A549 (cell line): Measurements from ENCODE around the gene FBXO31. TPM values are rescaled to one million over a fixed set of nuclear protein-coding genes. Genes with fewer than 3 reads are reported as not detected.

ENCODE experiments used
- ATAC-seq, 2 experiments: fragments of 200-7000 bp in 1 of 2; fragments of >200 bp in 1 of 2; cut with Nextera tagmentation in 1 of 2; cut with Tn5 transposase in 1 of 2; 3 replicates each; pipeline versions ENCODE4 v1.8.0 to v1.9.1; 2018 to 2020; ENCODE audit warnings: mild to moderate bottlenecking in 1 of 2, moderate library complexity in 1 of 2
- CTCF ChIA-PET: fragments of 300-600 bp; sonication (Branson Sonifier 250); formaldehyde crosslinking; extraction: SDS; loops from one replicate; lab custom pipeline; 2021; ENCODE audit warnings: antibody characterized with exemption, inconsistent platforms; lab: Yijun Ruan, JAX
- POLR2A ChIA-PET: fragments of 350-600 bp; formaldehyde crosslinking; extraction: SDS; loops from one replicate; lab custom pipeline; 2021; ENCODE audit warnings: antibody characterized with exemption, inconsistent platforms; lab: Yijun Ruan, JAX
- DNase-seq, 2 experiments: peaks; one replicate each; pipeline versions ENCODE4 v3.0.0 to v3.0.0-alpha.2; 2011 to 2016; ENCODE audit warnings: low read depth in 1 of 2, low spot score in 1 of 2
- FAIRE-seq: peaks from 2 replicates; lab custom pipeline; 2011; peaks lifted over from hg19 to GRCh38; lab: Jason Lieb, UNC
- H3K27ac ChIP-seq, 2 experiments: fragments of >200 bp; sonication (Bioruptor Twin); formaldehyde crosslinking; 3 replicates each; pipeline ENCODE4 v1.5.1; 2016 to 2017
- H3K4me1 ChIP-seq: fragments of >200 bp; sonication (Bioruptor Twin); formaldehyde crosslinking; 3 replicates; pipeline ENCODE4 v1.6.1; 2016
- H3K4me2 ChIP-seq: fragments of >200 bp; sonication (Bioruptor Twin); formaldehyde crosslinking; 3 replicates; pipeline ENCODE4 v1.6.1; 2016
- H3K4me3 ChIP-seq: fragments of >200 bp; sonication (Bioruptor Twin); formaldehyde crosslinking; 3 replicates; pipeline ENCODE4 v1.5.1; 2016
- H3K9me3 ChIP-seq: fragments of >200 bp; sonication (Bioruptor Twin); formaldehyde crosslinking; 3 replicates; pipeline ENCODE4 v1.6.1; 2016
- CHD2 ChIP-seq: fragments of 150-350 bp; IDR thresholded peaks from 2 replicates; pipeline ENCODE4 v1.6.1; 2014; ENCODE audit warnings: low read length; ENCODE audit not compliant: partially characterized antibody
- ESRRA ChIP-seq: fragments of 150-350 bp; IDR thresholded peaks from 2 replicates; pipeline ENCODE4 v1.6.1; 2014; ENCODE audit warnings: mild to moderate bottlenecking, low read length, borderline replicate concordance
- FOSB ChIP-seq: fragments of 250-450 bp; sonication (Bioruptor Pico); IDR thresholded peaks from 2 replicates; pipeline ENCODE4 v1.5.0; 2020; ENCODE audit warnings: mild to moderate bottlenecking, moderate library complexity
- FOSL2 ChIP-seq, 2 experiments: fragments of 450-650 bp in 1 of 2; fragments of >200 bp in 1 of 2; sonication (Bioruptor Twin) in 1 of 2; formaldehyde crosslinking; IDR thresholded peaks; 2 replicates each; pipeline versions ENCODE4 v1.5.0 to v1.6.1; 2016 to 2020; ENCODE audit warnings: mild to moderate bottlenecking in 1 of 2, moderate library complexity in 1 of 2
- FOXS1 ChIP-seq: fragments of 250-450 bp; sonication (Bioruptor Pico); IDR thresholded peaks from 2 replicates; pipeline ENCODE4 v1.5.0; 2020; ENCODE audit warnings: mild to moderate bottlenecking, moderate library complexity
- GATA3 ChIP-seq: IDR thresholded peaks from 2 replicates; pipeline ENCODE4 v1.6.1; 2012; ENCODE audit warnings: borderline replicate concordance
- HOXB13 ChIP-seq: fragments of 250-450 bp; sonication (Bioruptor Pico); IDR thresholded peaks from 2 replicates; pipeline ENCODE4 v1.5.0; 2020; ENCODE audit warnings: low read depth, mild to moderate bottlenecking, moderate library complexity
- JUNB ChIP-seq: fragments of >200 bp; sonication (Bioruptor Twin); formaldehyde crosslinking; IDR thresholded peaks from 2 replicates; pipeline ENCODE4 v1.6.1; 2016
- KDM1A ChIP-seq: fragments of 200-600 bp; sonication (generic); IDR thresholded peaks from 2 replicates; pipeline ENCODE4 v1.6.1; 2016; ENCODE audit warnings: low read depth, mild to moderate bottlenecking
- KDM5A ChIP-seq: fragments of 200-600 bp; sonication (generic); IDR thresholded peaks from 2 replicates; pipeline ENCODE4 v1.6.1; 2016; ENCODE audit warnings: antibody characterized with exemption, mild to moderate bottlenecking
- MAFK ChIP-seq: fragments of 450-650 bp; IDR thresholded peaks from 2 replicates; pipeline ENCODE4 v1.6.1; 2014; ENCODE audit not compliant: partially characterized antibody
- MAZ ChIP-seq: fragments of 150-350 bp; IDR thresholded peaks from 2 replicates; pipeline ENCODE4 v1.6.1; 2014; ENCODE audit warnings: antibody characterized with exemption, low read depth, low read length, borderline replicate concordance
- MYC ChIP-seq: IDR thresholded peaks from 2 replicates; pipeline ENCODE4 v1.6.1; 2012; ENCODE audit warnings: mild to moderate bottlenecking, inconsistent platforms, low read length, improper control_type of control experiment, borderline replicate concordance
- NPAS2 ChIP-seq: fragments of 250-450 bp; sonication (Bioruptor Pico); IDR thresholded peaks from 2 replicates; pipeline ENCODE4 v1.8.0; 2022; ENCODE audit warnings: mild to moderate bottlenecking, moderate library complexity, borderline replicate concordance
- PHF8 ChIP-seq: fragments of 200-600 bp; sonication (generic); IDR thresholded peaks from 2 replicates; pipeline ENCODE4 v1.6.1; 2016; ENCODE audit warnings: low read depth, mild to moderate bottlenecking, antibody characterized with exemption, moderate library complexity, borderline replicate concordance
- POLR2A ChIP-seq: IDR thresholded peaks from 2 replicates; pipeline ENCODE4 v1.6.1; 2012; ENCODE audit warnings: mild to moderate bottlenecking, low read length
- POLR2AphosphoS2 ChIP-seq: conservative IDR thresholded peaks from 2 replicates; pipeline ENCODE4 v1.6.1; 2012; ENCODE audit warnings: low read length, improper control_type of control experiment, inconsistent platforms
- RAD21 ChIP-seq, 2 experiments: fragments of >200 bp in 1 of 2; sonication (Bioruptor Twin) in 1 of 2; formaldehyde crosslinking in 1 of 2; IDR thresholded peaks in 1 of 2; conservative IDR thresholded peaks in 1 of 2; 2 replicates in 1 of 2; 3 replicates in 1 of 2; pipeline ENCODE4 v1.6.1; 2012 to 2018; ENCODE audit warnings: inconsistent platforms in 1 of 2
- RCOR1 ChIP-seq: fragments of 150-350 bp; IDR thresholded peaks from 2 replicates; pipeline ENCODE4 v1.6.1; 2014; ENCODE audit warnings: antibody characterized with exemption, low read length, low read depth
- RFX5 ChIP-seq: fragments of 450-650 bp; IDR thresholded peaks from 2 replicates; pipeline ENCODE4 v1.7.1; 2014; ENCODE audit warnings: antibody characterized with exemption, mild to moderate bottlenecking, moderate library complexity
- TFCP2L1 ChIP-seq: fragments of 250-450 bp; sonication (Bioruptor Pico); IDR thresholded peaks from 2 replicates; pipeline ENCODE4 v1.5.0; 2021; ENCODE audit warnings: mild to moderate bottlenecking
- ZC3H11A ChIP-seq: fragments of 450-650 bp; IDR thresholded peaks from 2 replicates; pipeline ENCODE4 v1.6.1; 2014; ENCODE audit warnings: antibody characterized with exemption, mild to moderate bottlenecking
- ZNF302 ChIP-seq: fragments of 250-450 bp; sonication (Bioruptor Pico); IDR thresholded peaks from 2 replicates; pipeline ENCODE4 v1.9.0; 2021; ENCODE audit warnings: inconsistent platforms, mild to moderate bottlenecking, moderate library complexity
- ZSCAN20 ChIP-seq: fragments of 250-450 bp; sonication (Bioruptor Pico); IDR thresholded peaks from 2 replicates; pipeline ENCODE4 v1.8.0; 2022; ENCODE audit warnings: mild to moderate bottlenecking, moderate library complexity
- WGBS: methylation state at CpG from one replicate; pipeline ENCODE4 v1.1.6; 2017; ENCODE audit errors: missing lambda C conversion rate; 5-methylcytosine and 5-hydroxymethylcytosine counted together
- polyA plus RNA-seq, 4 experiments: library from polyadenylated mRNA; depleted of rRNA in 3 of 4; stranded (reverse); fragments of >200 nt; fragmentation: RNase III in 1 of 4; extraction: RNeasy Plus Mini Kit Qiagen cat#74134 plus additional on column Dnase treatment in 1 of 4; gene quantifications; 2 replicates in 3 of 4; 3 replicates in 1 of 4; pipeline ENCODE4 v1.2.3, GENCODE V29; 2011 to 2017
- TF ChIP-seq, protein P1 (sequence below): fragments of 450-650 bp; IDR thresholded peaks from 2 replicates; pipeline ENCODE4 v1.6.1; 2014; ENCODE audit warnings: antibody characterized with exemption
- TF ChIP-seq, protein P2 (sequence below): fragments of 150-350 bp; IDR thresholded peaks from 2 replicates; pipeline ENCODE4 v1.6.1; 2014; ENCODE audit warnings: low read depth, mild to moderate bottlenecking, low read length
- TF ChIP-seq, protein P3 (sequence below): fragments of 250-450 bp; sonication (Bioruptor Pico); IDR thresholded peaks from 2 replicates; pipeline ENCODE4 v1.5.0; 2021; ENCODE audit warnings: mild to moderate bottlenecking, moderate library complexity, borderline replicate concordance
- TF ChIP-seq, protein P4 (sequence below): IDR thresholded peaks from 2 replicates; pipeline ENCODE4 v1.6.1; 2012

The FBXO31 gene
- polyA plus RNA-seq, 2 of the 4 experiments (the other 2 are of a cell fraction): 10.5 to 11.1 TPM

DNA sequence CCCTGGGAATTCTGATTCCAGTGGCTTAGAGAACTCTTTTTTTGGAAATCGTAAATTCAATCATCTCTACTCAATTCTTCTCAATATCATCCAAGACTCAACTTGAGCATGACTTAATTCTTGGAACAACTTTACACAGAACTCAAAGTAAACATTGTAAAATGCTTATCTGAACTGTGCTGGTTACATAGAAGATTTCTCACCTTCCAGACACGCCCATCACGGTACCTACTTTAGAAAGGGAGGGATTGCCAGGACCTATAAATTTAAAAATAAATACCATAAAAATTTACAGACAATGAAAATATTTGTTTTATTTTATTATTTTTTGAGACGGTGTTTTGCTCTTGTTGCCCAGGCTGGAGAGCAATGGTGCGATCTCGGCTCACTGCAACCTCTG lies 35.1 kb upstream of the FBXO31 start:
- no peaks in the 10 kb centered on the region for H3K4me1 ChIP-seq
- no peak overlapping the region for H3K27ac ChIP-seq
- ATAC-seq (no peak), DNase-seq (no peak)
- 68% methylated on average over 6 of the region's 6 CpGs for WGBS
- H3K9me3 ChIP-seq: 0 out of 3 replicates have a peak, but pooled peaks cover 4% of the 10 kb centered on the region
- CTCF ChIA-PET: interaction anchor here (11.2 kb wide), 1 partner anchor 217 kb away, joined by 153 read pairs; no protein-coding TSS in a partner anchor
- TF ChIP-seq ESRRA (no peak), TFCP2L1 (CRISPR knock-in tag) (no peak), GATA3 (no peak), MYC (no peak), FOSB (CRISPR knock-in tag) (no peak), KDM5A (no peak), RAD21 (conservative IDR thresholded peaks at IDR 0.05 in 1 of 2, IDR thresholded peaks at IDR 0.05 in 1 of 2) (no peak), ZNF302 (CRISPR knock-in tag) (no peak), POLR2AphosphoS2 (no peak), FOSL2 (IDR thresholded peaks at IDR 0.05) (no peak), FOSL2 (CRISPR knock-in tag; IDR thresholded peaks at IDR 0.05) (no peak), ZSCAN20 (CRISPR knock-in tag) (no peak), NPAS2 (no peak), KDM1A (no peak), MAZ (no peak)
- TF ChIP-seq, protein P1, sequence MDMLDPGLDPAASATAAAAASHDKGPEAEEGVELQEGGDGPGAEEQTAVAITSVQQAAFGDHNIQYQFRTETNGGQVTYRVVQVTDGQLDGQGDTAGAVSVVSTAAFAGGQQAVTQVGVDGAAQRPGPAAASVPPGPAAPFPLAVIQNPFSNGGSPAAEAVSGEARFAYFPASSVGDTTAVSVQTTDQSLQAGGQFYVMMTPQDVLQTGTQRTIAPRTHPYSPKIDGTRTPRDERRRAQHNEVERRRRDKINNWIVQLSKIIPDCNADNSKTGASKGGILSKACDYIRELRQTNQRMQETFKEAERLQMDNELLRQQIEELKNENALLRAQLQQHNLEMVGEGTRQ: no peak
- TF ChIP-seq, protein P2, sequence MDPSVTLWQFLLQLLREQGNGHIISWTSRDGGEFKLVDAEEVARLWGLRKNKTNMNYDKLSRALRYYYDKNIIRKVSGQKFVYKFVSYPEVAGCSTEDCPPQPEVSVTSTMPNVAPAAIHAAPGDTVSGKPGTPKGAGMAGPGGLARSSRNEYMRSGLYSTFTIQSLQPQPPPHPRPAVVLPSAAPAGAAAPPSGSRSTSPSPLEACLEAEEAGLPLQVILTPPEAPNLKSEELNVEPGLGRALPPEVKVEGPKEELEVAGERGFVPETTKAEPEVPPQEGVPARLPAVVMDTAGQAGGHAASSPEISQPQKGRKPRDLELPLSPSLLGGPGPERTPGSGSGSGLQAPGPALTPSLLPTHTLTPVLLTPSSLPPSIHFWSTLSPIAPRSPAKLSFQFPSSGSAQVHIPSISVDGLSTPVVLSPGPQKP: no peak
- TF ChIP-seq, all 56 proteins: peak for 0
- Histone ChIP-seq H3K4me2 (no peak overlapping the region), H3K4me3 (no peak overlapping the region)
- no peak for FAIRE-seq
- POLR2A ChIA-PET: no interaction called here

DNA sequence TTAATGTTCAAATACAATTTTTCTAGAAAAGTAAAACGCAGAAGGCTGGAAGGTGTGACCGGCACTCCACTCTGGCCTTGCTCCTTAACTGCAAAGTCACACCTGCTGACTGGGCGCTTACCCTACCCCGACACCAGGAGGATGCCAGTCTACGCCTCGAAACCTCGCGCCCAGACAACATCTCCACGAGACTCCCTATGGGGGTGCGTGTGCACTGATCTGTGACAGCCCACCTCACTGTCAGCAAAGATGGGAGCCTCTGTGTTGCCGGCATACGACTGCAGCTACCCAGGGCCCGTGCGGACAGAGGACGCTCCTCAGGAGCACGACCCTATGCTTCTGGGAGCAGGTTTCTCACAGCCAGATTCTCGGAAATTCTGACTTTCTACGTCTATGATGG lies 34.6 kb upstream of the FBXO31 start:
- CTCF ChIA-PET: interaction anchor here (1.5 to 11.2 kb wide), 4 partner anchors 34 to 218 kb away, joined by 5 to 153 read pairs (median 16); partner anchors contain the start of gene FBXO31
- Histone ChIP-seq H3K4me1 (no peaks in the 10 kb centered on the region), H3K4me3 (no peak overlapping the region), H3K27ac (no peak overlapping the region), H3K9me3 (0 out of 3 replicates have a peak, but pooled peaks cover 4% of the 10 kb centered on the region), H3K4me2 (no peak overlapping the region)
- no peak for DNase-seq
- POLR2A ChIA-PET: no interaction called here
- 85% methylated on average over 14 of the region's 18 CpGs for WGBS
- no peak for TF ChIP-seq RCOR1
- TF ChIP-seq RFX5: no peak
- TF ChIP-seq POLR2A: no peak
- TF ChIP-seq FOXS1 (CRISPR knock-in tag): no peak
- TF ChIP-seq MAFK: peak; percentile 27
- no peak for TF ChIP-seq MAZ
- no peak for TF ChIP-seq CHD2
- no peak for FAIRE-seq
- ATAC-seq: no peak

DNA sequence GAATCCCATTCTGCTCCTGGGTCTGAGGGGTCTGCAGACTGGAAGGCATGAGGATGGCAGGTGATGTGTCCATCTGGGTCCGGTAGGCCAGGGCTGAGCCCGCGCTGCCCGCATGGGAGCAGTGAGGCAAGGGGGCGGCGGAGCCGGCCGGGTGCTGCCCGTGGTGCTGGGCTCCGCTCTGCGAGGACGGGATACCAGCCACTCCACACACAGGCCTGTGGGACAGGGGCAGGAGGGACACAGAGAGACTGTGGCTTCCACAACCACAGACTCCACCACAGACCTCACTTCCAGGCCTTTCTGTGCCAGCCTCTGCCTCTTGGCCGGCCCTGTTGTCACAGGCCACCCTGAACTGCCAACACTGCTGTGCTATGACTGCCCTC lies 33.9 kb upstream of the FBXO31 start:
- Histone ChIP-seq H3K4me1 (no peaks in the 10 kb centered on the region), H3K4me3 (no peak overlapping the region), H3K9me3 (0 out of 3 replicates have a peak, but pooled peaks cover 4% of the 10 kb centered on the region), H3K4me2 (no peak overlapping the region), H3K27ac (no peak overlapping the region)
- 98% methylated on average over 13 of the region's 13 CpGs for WGBS
- no peak for FAIRE-seq
- DNase-seq: no peak
- POLR2A ChIA-PET: interaction anchor here (1.5 kb wide), 1 partner anchor 219 kb away, joined by 3 read pairs; no protein-coding TSS in a partner anchor
- CTCF ChIA-PET: interaction anchor here (0.9 to 11.2 kb wide), 32 partner anchors 9 to 257 kb away, joined by 3 to 153 read pairs (median 5); partner anchors contain the start of gene FBXO31
- peak; percentile 39 to 59; a peak in 3 of 6 replicates for ATAC-seq
- TF ChIP-seq GATA3 (no peak), CHD2 (no peak), PHF8 (no peak), HOXB13 (CRISPR knock-in tag) (no peak), MYC (no peak), ZC3H11A (no peak), ZNF302 (CRISPR knock-in tag) (no peak), RAD21 (conservative IDR thresholded peaks at IDR 0.05 in 1 of 2, IDR thresholded peaks at IDR 0.05 in 1 of 2) (no peak), JUNB (no peak), MAFK (no peak)
- TF ChIP-seq, protein P3, sequence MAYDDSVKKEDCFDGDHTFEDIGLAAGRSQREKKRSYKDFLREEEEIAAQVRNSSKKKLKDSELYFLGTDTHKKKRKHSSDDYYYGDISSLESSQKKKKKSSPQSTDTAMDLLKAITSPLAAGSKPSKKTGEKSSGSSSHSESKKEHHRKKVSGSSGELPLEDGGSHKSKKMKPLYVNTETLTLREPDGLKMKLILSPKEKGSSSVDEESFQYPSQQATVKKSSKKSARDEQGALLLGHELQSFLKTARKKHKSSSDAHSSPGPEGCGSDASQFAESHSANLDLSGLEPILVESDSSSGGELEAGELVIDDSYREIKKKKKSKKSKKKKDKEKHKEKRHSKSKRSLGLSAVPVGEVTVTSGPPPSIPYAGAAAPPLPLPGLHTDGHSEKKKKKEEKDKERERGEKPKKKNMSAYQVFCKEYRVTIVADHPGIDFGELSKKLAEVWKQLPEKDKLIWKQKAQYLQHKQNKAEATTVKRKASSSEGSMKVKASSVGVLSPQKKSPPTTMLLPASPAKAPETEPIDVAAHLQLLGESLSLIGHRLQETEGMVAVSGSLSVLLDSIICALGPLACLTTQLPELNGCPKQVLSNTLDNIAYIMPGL (CRISPR knock-in tag): no peak
- TF ChIP-seq, protein P4, sequence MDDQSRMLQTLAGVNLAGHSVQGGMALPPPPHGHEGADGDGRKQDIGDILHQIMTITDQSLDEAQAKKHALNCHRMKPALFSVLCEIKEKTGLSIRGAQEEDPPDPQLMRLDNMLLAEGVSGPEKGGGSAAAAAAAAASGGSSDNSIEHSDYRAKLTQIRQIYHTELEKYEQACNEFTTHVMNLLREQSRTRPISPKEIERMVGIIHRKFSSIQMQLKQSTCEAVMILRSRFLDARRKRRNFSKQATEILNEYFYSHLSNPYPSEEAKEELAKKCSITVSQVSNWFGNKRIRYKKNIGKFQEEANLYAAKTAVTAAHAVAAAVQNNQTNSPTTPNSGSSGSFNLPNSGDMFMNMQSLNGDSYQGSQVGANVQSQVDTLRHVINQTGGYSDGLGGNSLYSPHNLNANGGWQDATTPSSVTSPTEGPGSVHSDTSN: no peak
